ENCODE results near the gene CRCP. TPM values are rescaled to one million over a fixed set of nuclear protein-coding genes. Genes with fewer than 3 reads are reported as not detected.

Gene CRCP
- total and polyA plus RNA-seq, 2 of the 13 experiments (the other 11 are each of a cell fraction or from before 2014, with no cell fraction given): 22.7 to 31.0 TPM

DNA sequence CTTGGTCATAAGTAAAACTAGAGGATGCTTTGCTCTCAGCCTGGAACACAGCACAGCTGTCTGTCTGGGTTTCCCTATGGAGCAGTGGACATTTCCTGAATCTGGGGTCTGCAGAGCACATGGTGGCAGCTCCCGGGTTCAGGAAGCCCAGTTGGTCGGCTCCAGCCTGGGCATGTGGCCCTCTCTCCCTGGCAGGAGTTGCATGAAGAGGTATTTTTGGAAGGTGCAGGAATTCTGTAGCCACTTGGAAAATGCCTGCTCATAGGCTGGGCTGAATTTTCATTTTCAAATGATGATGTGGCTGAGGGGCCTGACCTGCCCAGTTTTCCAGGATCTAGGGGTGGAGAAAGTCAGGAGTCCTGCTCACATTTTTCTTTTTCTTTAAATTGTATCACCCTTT is 83.8 kb downstream of the CRCP start:
- no CpG with 5 or more reads among the region's 2 CpGs for WGBS (ENCODE audit: low lambda C conversion rate)
- H3K9me3 ChIP-seq (ENCODE audit: low read length): no peaks in the 10 kb centered on the region
- TF ChIP-seq FLYWCH1 (CRISPR knock-in tag; IDR thresholded peaks at IDR 0.05) (no peak), ZMAT3 (CRISPR knock-in tag; conservative IDR thresholded peaks at IDR 0.05) (no peak), ERF (CRISPR knock-in tag; IDR thresholded peaks at IDR 0.05) (no peak), KLF6 (CRISPR knock-in tag; IDR thresholded peaks at IDR 0.05) (no peak), TOE1 (CRISPR knock-in tag; IDR thresholded peaks at IDR 0.05) (no peak), PHF20 (CRISPR knock-in tag; IDR thresholded peaks at IDR 0.05) (no peak), ZNF761 (CRISPR knock-in tag; conservative IDR thresholded peaks at IDR 0.05) (no peak), ZNF18 (CRISPR knock-in tag; IDR thresholded peaks at IDR 0.05; ENCODE audit: insufficient replicate concordance) (no peak), ZNF792 (CRISPR knock-in tag; IDR thresholded peaks at IDR 0.05) (no peak)
- TF ChIP-seq, protein P1, sequence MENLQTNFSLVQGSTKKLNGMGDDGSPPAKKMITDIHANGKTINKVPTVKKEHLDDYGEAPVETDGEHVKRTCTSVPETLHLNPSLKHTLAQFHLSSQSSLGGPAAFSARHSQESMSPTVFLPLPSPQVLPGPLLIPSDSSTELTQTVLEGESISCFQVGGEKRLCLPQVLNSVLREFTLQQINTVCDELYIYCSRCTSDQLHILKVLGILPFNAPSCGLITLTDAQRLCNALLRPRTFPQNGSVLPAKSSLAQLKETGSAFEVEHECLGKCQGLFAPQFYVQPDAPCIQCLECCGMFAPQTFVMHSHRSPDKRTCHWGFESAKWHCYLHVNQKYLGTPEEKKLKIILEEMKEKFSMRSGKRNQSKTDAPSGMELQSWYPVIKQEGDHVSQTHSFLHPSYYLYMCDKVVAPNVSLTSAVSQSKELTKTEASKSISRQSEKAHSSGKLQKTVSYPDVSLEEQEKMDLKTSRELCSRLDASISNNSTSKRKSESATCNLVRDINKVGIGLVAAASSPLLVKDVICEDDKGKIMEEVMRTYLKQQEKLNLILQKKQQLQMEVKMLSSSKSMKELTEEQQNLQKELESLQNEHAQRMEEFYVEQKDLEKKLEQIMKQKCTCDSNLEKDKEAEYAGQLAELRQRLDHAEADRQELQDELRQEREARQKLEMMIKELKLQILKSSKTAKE (CRISPR knock-in tag; IDR thresholded peaks at IDR 0.05; ENCODE audit: borderline replicate concordance): no peak
- TF ChIP-seq, protein P2, sequence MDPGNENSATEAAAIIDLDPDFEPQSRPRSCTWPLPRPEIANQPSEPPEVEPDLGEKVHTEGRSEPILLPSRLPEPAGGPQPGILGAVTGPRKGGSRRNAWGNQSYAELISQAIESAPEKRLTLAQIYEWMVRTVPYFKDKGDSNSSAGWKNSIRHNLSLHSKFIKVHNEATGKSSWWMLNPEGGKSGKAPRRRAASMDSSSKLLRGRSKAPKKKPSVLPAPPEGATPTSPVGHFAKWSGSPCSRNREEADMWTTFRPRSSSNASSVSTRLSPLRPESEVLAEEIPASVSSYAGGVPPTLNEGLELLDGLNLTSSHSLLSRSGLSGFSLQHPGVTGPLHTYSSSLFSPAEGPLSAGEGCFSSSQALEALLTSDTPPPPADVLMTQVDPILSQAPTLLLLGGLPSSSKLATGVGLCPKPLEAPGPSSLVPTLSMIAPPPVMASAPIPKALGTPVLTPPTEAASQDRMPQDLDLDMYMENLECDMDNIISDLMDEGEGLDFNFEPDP (CRISPR knock-in tag; conservative IDR thresholded peaks at IDR 0.05): no peak
- no peak overlapping the region for H3K27ac ChIP-seq (ENCODE audit: extremely low read length, insufficient read depth, low read length)
- H3K36me3 ChIP-seq (replicated peaks in 1 of 2; ENCODE audit: control insufficient read depth in 1 of 2, insufficient read depth in 2 of 2, low read length in 2 of 2): no peaks in the 10 kb centered on the region
- no TSS peak for BruUV-seq (replicated peaks)
- H3K9ac ChIP-seq (ENCODE audit: insufficient read depth, low read depth, low read length): no peak overlapping the region
- intact Hi-C loops (cut with micrococcal nuclease; ENCODE audit: unreplicated experiment) (loop anchor here (5.0 kb wide), 1 partner anchor 56 kb away; no protein-coding TSS in a partner anchor), in situ Hi-C loops (cut with HindIII; ENCODE audit: extremely low pct_ligation_motif_present, low pct_unique_long_range_greater_than_20kb) (no loop called here)
- H3K4me2 ChIP-seq (ENCODE audit: low read depth, low read length): peak overlapping the region; percentile 39; the same call in 1 of the 2 replicates
- H3K4me3 ChIP-seq (replicated peaks in 1 of 3; ENCODE audit: insufficient read depth in 1 of 3, low read depth in 2 of 3, low read length in 3 of 3): no peak overlapping the region; a peak in 1 of 6 replicates
- ATAC-seq (peak; percentile 38), DNase-seq (ENCODE audit: low spot score) (no peak), FAIRE-seq (no peak)
- no peaks in the 10 kb centered on the region for H3K27me3 ChIP-seq (ENCODE audit: control insufficient read depth in 1 of 2, insufficient read depth in 2 of 2, low read length in 2 of 2)
- H4K20me1 ChIP-seq (ENCODE audit: insufficient read depth, low read length): no peaks in the 10 kb centered on the region
- peaks cover 56% of the 10 kb centered on the region for H3K4me1 ChIP-seq (ENCODE audit: insufficient read depth, low read length)
- ChIA-PET CTCF (ENCODE audit: low intra/inter-chr PET ratio, low total read pairs) (no interaction called here), POLR2A (no interaction called here)
- H3K79me2 ChIP-seq (ENCODE audit: insufficient read depth, low read length): no peaks in the 10 kb centered on the region
- H2AFZ ChIP-seq (ENCODE audit: low read length): no peak overlapping the region

All from HepG2 (cell line).